NCI-H1048 (cell line): ENCODE results near the gene DUSP28.

Source experiments
- DNase-seq: peaks from one replicate; lab custom pipeline; 2025; lab: John Stamatoyannopoulos, UW

DUSP28 gene

DNA sequence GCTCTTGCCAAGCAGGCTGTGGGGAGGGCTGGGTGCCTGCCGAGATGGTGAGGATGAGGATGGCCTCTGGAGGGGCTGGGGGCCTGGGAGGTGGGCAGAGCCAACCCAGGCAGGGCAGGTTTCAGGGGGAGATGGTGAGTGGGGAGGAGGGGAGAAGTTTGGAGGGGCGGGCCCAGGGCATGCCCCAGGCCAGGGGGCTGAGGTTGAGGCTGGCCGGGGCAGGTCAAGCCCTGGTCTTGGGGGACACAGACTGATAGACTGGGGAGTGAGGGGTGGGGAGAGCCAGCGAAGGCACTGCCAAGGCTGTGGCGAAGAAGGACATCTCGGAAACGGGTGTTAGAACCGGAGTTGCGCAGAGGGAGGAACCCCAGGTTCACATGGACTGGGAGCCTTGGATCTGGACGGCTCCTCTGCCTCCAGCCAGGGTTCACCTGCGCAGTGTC, 39.0 kb downstream of the DUSP28 start:
- DNase-seq, result no peak

DNA sequence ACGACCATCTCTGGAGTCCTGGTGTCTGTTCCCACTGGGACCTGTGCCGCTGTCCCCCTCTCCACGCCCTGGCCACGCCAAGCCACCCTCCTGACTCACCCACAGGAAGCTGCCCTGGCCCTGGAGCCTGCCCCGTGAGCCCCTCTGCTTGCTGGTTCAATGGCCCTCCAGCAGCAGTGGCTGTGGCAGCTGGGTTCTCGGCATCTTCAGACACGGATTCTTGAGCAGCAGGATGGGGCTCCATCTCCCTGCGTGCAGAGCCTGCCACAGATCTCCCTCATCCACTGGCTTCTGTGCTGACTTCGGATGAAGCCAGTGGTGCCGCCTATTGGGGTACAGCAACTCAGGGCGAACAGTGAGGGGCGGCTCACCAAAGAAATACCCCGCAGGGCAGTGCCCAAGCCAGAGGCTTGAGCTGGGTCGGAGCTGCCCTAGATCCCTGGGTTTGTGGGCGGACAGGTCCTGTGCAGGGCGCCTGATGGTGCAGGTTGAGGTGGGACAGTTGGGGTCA, 40.3 kb downstream of the DUSP28 start:
- no peak for DNase-seq

- DNase-seq, result no peak
Observed at GRCh38 chr2:240601061-240601830, 41.1 kb downstream of the DUSP28 start.

GRCh38 chr2:240601831-240602160, 41.6 kb downstream of the DUSP28 start:
- no peak for DNase-seq

- no peak for DNase-seq
Observed at GRCh38 chr2:240602266-240603050, 42.3 kb downstream of the DUSP28 start.

GRCh38 chr2:240603081-240603835, 43.1 kb downstream of the DUSP28 start:
- DNase-seq, result no peak

- no peak for DNase-seq
Observed at GRCh38 chr2:240603846-240604245, 43.7 kb downstream of the DUSP28 start.

GRCh38 chr2:240604291-240604938, 44.3 kb downstream of the DUSP28 start:
- DNase-seq, result no peak

GRCh38 chr2:240604939-240605716, 45.0 kb downstream of the DUSP28 start:
- DNase-seq, result no peak

DNA sequence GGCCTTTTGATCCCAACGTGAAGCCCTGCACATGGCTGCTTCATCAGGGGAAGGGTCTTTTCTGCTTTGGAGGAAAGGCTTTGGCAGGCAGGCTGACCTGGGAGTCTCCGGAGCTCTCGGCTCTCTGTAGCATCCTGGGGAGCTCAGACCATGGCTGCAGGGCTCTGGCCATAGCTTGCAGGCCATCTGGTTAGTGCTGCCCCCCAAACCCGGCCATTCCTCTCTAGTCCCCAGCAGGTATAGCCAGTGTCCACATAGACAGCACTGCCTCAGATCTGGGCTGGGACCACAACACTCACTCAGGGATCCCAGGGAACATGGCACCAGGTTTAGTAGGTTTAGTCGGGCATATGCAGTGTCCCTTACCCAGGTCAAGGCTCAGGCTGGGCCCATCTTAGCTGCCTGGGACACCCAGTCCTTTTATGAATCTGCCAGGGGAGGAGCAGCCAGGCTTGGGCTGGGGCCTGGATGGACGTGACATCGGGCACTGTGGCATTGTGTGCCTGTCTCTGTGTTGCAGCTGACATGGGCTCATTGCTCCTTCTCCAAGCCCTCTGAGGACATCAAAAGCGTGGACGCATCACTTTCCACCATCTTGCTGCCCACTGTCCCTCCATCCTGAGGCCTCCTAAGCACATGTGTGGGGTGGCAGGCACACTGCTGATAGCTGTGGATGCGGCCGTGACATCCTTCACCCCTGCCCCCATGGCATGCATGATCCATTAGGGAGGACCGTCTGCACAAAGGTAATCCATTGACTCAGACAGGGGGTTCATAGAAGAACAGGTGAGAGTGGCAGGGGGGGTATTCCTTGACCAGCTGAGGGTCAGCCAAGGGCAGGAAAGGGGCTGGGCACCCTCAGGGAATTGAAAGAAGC, 45.9 kb downstream of the DUSP28 start:
- DNase-seq, result no peak

DNA sequence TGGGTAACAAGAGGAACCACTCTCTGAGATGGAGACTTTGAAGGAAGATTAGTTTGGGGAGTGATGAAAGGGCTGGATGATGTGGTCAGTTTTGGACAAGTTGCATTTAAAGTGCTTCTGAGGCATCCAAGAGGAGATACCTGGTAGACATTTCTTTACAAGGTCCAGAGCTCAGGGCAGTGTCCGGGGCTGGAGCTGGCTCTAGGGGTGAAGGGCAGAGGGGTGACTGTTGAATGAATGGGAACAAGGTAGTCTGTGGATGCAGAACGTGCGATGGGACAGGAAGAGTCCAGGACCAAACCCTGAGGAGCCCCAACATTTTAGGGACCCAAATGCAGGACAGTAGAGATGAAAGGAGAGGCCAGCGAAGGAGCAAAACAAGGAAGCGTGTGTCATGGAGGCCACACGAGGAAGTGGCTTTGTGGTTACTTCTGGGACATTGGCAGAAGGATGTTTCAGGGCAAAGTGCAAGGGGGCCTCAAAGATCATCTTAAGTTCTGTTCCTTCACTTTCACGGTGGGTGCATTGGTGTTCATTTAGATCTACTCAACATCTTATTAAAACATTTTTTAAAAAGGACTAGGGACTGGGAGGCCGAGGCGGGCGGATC, 51.5 kb downstream of the DUSP28 start:
- DNase-seq, result no peak
